ENCODE results near the gene MCF2L.
A peak's percentile ranks its signal among the peaks of the same experiment; 100 is the strongest.
"Not testable (repeated sequence)": the region's sequence is repeated elsewhere in the genome, so short reads cannot be mapped to it uniquely, and the experiment has no call there.

MCF2L gene

GRCh38 chr13:113073942-113074341 is 104.9 kb downstream of the MCF2L start:
- DNase-seq = no peak

DNA sequence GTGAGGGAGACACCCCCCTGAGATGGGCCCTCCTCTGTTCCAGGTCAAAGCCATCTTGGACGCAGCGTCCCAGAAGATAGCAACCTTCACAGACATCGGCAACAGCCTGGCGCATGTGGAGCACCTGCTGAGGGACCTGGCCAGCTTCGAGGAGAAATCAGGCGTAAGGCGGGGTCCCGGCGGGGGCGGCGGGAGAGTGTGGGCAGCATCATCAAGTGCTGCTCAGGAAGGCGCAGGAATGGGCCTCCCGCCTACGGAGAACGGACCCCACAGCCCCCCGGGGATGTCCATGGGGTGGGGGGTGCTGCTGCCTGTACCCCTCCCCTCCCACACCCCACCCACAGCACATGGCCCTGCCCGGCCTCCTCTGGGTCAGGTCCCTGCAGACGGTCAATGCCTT is 105.4 kb downstream of the MCF2L start:
- no peak for DNase-seq

GRCh38 chr13:113074876-113075275 is 105.9 kb downstream of the MCF2L start:
- DNase-seq = no peak

DNA sequence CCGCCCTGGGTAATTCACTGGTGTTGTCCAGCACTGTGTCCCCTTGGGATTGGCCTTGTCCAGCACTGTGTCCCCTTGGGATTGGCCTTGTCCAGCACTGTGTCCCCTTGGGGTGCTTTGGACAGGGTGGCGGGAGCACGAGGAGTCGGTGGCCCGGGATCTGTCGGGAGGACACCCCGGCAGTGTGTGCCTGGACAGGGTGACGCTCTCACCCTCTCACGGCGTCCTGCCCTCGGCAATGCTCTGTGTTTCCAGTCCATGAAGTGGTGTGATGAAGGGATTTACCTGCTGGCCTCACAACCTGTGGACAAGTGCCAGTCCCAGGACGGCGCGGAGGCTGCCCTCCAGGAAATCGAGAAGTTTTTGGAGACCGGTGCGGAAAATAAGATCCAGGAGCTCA is 106.7 kb downstream of the MCF2L start:
- DNase-seq = no peak

GRCh38 chr13:113076681-113077401 is 107.8 kb downstream of the MCF2L start:
- DNase-seq = no peak

DNA sequence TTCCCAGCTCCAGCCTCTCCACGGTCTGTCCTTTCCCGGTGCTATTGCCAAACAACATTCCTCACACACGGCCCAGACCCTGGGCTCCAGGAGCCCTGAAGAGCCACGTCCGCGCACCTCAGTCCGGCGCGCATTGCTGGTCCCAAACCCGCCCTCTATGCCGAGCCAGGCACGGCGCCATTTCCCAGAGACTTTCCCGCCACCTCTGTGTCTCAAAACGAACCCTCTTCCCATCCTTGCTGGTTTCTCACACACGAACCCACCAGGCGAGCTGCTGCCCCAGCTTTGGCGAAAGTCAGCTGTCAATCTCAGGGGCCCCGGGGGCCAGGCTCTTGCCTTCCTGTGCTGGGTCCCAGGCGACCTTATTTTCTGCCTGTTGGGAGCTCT is 108.5 kb downstream of the MCF2L start:
- DNase-seq = no peak

DNA sequence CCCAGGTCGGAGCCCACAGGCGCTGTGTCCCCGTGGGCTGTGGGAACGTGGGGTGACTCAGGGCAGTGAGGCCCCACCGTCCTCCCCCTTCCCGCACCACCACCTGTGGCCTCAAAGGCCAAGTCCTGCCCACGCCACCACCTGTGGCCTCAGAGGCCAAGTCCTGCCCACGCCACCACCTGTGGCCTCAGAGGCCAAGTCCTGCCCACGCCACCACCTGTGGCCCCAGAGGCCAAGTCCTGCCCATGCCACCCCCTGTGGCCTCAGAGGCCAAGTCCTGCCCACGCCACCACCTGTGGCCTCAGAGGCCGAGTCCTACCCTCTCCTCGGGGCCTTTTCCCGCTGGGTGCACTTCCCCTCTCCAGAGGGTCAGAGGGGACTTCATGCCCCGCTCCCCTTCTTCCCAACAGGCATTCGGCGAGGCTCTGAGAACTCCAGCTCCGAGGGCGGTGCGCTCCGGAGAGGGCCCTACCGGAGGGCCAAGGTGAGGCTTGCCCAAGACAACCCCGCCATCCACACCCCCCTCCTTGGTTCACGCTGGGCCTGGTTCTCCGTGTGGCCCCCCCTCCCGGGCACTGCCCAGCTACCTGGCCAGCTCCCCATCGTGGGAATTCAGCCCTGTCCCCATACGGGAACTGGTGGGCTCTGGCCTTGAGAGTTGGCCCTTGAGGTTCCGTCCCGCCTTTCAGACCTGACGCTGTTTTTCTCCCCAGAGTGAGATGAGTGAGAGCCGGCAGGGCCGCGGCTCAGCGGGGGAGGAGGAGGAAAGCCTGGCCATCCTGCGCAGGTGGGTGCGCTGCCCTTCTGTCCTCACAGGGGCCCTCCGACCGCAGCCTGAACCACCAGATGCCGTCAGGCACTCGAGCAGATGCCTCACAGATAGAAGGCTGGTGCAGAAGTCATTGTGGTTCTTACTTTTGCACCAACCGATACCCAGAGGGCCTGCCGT is 109.2 kb downstream of the MCF2L start:
- peak; percentile 66 for DNase-seq

DNA sequence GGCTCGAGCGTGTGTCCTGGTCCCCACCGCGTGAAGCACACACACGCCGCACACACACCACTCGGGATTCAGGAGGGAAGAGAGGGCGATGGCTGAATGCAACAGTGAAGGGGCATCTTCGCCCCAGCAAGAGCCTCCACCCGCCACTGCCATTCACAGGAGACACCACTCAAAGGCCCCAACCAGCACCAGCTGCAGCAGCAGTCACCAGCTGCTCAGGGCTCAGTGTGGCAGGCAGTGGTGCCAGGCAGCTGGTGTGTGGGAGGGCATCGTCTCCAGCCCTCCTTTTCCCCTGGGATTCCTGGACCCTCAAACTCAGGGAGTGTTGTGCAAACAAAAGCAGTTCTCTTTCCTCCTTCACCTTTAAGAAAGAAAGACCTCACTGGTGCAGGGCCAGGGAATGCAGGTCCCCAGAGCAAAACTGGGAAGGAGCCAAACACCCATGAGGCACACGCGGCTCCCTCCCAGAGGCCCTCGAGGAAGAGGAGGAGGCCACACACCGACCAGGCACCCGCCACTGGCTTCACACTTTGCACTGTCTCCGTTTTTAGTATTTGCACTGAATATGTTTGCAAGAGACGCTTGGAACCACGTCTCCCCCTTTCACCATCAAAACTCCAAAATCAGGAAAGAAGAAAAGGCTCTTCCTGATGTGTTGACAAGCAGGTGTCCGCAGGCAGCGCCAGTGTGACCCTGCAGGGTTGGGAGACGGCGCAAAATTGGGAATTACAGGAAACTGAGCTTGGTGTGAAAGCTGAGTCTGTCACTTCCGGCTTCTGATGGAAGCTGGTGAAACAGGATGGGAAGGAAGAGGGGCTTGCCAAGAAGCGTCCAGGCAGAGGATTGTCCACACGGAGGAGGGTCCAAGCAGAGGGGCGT is 110.1 kb downstream of the MCF2L start:
- peak; percentile 66 for DNase-seq

- DNase-seq = not testable (repeated sequence)
Measured at GRCh38 chr13:113079781-113080080, 110.7 kb downstream of the MCF2L start.

GRCh38 chr13:113080361-113080831 is 111.4 kb downstream of the MCF2L start:
- DNase-seq = no peak

- DNase-seq = no peak
Measured at GRCh38 chr13:113080901-113081521, 112.0 kb downstream of the MCF2L start.

- DNase-seq = no peak
Measured at GRCh38 chr13:113082198-113083021, 113.4 kb downstream of the MCF2L start.

DNA sequence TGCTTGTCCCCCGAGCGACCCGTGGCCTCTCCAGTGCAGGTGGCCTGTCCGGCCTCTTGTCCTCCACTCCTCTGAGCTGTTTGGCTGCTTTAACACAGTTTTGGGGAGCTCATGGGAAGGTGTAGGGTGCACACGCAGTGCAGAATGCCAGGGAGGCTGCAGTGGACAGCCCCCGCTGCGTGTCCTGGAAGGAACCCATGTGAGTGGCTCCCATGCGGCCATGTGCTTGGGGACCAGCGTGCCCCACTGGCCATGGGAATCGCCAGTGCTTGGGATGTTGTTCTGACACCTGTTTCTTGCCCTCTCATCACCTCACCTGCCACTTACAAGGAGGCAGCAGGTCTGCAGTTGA is 114.0 kb downstream of the MCF2L start:
- no peak for DNase-seq

DNA sequence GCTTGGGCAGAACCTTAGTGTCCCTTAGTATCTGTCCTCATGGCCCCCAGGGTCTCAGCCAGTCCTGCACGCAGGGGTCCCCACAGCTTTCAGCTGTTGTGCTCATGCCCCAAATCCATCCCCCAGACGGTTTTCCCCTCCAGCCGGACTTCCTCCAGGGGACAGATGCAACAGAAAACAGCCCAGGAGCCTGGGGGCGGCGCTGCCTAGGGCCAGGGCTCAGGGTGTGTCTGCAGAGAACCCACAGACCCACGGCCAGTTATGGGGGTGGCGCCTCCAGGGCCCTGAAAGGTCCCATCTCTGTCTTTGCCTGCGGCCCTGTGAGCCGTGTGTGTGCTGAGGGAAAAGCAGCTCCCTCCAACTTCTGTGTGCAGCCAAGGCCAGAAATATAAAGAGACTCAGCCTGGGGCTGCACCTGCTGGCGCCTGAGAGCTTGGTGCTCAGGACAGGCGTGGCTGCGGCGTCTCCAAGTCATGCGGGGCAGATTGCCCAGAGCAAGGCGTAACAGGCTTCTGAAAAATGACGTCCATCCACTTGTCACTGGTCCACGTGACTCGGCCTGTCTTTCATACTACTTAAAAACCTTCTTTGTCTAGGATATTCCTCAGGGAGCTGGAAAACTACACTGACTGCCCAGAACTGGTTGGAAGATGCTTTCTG is 114.5 kb downstream of the MCF2L start:
- no peak for DNase-seq

DNA sequence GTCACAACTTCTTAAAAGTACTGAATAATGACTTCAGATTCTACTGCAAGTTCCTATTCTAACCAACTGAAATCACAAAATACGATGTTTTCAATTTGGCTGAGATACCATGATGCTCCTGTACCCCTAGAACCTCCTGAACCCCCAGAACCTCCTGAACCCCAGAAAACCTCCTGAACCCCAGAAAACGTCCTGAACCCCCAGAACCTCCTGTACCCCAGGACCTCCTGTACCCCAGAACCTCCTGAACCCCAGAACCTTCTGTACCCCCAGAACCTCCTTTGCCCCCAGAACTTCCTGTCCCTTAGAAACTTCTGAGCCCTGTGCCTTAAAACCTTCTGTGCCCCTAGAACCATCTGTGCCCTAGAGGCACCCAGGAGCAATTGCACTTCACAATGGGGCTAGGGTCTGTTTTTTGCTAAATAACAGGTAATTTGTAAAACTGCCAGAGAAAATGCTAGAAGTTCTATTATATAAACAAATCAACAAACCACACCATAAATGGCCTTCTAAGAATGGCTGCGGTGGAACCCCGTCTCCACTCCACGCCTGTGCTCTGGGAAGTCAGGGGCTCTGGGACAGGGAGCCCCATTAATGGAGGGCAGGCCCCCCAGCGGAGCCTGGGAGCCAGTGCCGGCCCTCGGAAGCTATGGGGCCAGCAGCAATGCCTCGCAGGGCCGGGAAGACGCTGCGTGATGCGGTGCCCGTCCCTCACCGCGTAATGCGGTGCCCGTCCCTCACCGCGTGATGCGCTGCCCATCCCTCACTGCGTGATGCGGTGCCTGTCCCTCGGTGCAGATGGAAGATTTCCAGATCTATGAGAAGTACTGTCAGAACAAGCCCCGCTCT is 115.3 kb downstream of the MCF2L start:
- no peak for DNase-seq

DNA sequence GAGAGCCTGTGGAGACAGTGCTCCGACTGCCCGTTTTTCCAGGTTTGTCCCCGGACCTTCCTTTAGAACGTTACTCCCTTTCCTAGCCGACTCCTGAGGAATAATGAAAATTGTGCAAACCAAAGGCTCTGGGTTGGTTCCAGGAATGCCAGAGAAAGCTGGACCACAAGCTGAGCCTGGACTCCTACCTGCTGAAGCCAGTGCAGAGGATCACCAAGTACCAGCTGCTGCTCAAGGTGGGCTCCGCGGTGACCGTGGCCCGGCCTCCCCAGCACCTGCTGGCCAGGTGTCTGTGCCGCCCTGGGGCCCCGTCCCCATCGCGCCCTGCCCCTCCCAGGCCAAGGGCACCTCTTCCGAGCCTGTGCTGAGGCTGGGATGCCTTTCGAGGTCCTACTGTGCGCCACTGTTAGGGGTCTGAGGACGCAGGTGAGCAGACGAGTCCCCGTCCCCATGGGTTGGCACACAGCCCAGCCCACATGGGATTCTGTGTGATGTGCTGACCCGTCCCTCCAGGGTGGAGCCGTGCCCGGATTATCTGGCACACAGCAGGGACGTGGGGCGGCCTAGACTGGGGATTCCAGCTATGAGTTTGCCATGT is 116.0 kb downstream of the MCF2L start:
- no peak for DNase-seq

- no peak for DNase-seq
Measured at GRCh38 chr13:113086031-113086750, 117.2 kb downstream of the MCF2L start.

DNA sequence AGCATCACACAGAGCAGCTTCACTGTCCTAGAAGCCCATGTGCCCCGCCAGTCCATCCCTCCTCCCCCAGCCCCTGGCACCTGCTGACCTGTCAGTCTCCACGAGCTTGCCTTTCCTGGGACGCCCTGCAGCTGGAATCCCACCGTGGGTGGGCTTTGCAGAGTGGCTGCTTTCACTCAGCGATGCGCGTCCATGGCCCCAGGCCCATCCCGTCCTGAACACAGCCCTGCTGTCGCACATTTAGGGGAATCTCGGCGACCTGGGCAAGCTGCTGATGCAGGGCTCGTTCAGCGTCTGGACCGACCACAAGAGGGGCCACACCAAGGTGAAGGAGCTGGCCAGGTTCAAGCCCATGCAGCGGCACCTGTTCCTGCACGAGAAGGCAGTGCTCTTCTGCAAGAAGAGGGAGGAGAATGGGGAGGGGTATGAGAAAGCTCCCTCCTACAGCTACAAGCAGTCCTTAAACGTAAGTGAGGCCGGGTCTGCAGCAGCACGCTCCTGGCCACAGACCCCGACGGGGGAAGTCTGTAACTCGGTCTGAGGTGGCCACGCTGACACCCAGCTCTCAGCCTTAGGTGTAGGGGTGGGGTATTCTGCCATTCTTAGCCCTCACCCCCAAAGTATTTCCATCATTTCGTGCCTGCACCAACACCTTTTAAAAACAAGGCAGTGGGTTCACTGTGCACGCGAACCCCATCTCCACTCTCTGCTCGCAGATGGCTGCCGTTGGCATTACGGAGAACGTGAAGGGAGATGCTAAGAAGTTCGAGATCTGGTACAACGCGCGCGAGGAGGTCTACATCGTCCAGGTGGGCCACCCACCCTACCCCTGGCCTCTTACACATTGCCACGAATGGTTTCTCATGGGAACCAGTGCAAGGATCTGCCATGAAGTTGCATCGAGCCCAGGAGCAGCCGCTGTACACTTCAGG is 118.2 kb downstream of the MCF2L start:
- DNase-seq = no peak

All from NCI-H1694 treated with DMSO at 0.1 percent for 48 hours (cell line).